ENCODE data around the gene ARVCF. TPM values are rescaled to one million over a fixed set of nuclear protein-coding genes. Genes with fewer than 3 reads are reported as not detected.

Gene ARVCF
- total and polyA plus RNA-seq, 9 of the 15 experiments (the other 6 are each of a cell fraction or from before 2014, with no cell fraction given): 0.03 to 97.4 (median 15.6) TPM

DNA sequence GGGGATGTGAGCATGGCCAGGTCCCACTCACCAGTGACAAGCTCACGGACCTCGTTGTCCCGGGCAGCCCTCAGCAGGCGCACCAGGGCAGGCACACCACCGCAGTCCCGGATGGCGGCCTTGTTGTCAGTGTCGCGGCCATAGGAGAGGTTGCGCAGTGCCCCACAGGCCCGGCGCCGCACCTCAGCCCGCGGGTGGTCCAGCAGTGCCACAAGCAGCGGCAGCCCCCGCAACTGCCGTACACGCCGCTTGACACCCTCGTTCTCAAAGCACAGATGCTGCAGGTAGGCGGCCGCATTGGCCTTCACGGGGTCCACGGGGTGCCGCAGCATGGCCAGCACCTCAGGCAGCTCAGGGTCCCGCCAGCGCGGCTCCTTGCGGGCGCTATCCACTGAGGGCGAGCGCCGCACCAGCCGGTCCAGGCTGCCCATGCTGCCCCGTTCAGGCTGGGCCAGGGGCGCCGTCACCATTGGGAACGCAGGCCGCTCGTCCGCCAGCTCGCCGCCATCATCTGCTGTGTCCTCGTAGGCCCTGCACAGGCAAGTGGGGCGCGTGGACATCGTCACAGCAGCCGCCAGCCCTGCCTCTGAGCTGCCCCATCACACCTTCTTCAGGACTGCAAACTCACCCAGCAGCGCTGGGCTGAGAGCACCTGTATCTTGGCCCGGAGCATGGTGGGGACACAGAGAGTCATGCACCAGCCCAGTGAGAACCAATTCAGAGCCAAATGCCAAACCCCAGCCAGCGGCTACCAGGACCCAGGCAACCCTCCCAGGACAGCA, 36.7 kb downstream of the ARVCF start (continued):
- TF ChIP-seq, protein P1, sequence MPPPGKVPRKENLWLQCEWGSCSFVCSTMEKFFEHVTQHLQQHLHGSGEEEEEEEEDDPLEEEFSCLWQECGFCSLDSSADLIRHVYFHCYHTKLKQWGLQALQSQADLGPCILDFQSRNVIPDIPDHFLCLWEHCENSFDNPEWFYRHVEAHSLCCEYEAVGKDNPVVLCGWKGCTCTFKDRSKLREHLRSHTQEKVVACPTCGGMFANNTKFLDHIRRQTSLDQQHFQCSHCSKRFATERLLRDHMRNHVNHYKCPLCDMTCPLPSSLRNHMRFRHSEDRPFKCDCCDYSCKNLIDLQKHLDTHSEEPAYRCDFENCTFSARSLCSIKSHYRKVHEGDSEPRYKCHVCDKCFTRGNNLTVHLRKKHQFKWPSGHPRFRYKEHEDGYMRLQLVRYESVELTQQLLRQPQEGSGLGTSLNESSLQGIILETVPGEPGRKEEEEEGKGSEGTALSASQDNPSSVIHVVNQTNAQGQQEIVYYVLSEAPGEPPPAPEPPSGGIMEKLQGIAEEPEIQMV (tag; conservative IDR thresholded peaks at IDR 0.05; ENCODE audit: low read depth): no peak
- TF ChIP-seq CBX2 (IDR thresholded peaks at IDR 0.05; ENCODE audit: insufficient read depth, low read length, poor library complexity, severe bottlenecking) (no peak), PTBP1 (IDR thresholded peaks at IDR 0.05; ENCODE audit: low read depth, low read length) (no peak), ZKSCAN1 (IDR thresholded peaks at IDR 0.05; ENCODE audit: low read depth, low read length) (no peak), RBFOX2 (IDR thresholded peaks at IDR 0.05; ENCODE audit: low read depth, low read length) (peak; percentile 33), SMAD1 (IDR thresholded peaks at IDR 0.05; ENCODE audit: low read depth, low read length, partially characterized antibody) (no peak), MAZ (CRISPR knock-in tag; conservative IDR thresholded peaks at IDR 0.05 in 1 of 2, IDR thresholded peaks at IDR 0.05 in 1 of 2) (0 out of 4 replicates have a peak, but pooled peaks of 1 of the 2 experiments have one; percentile 13), TBP (optimal IDR thresholded peaks at IDR 0.05; ENCODE audit: low read depth, low read length) (peak; percentile 17), PHB (CRISPR knock-in tag; IDR thresholded peaks at IDR 0.05) (0 out of 2 replicates have a peak, but pooled peaks have one; percentile 16), ZFX (CRISPR knock-in tag; IDR thresholded peaks at IDR 0.05) (no peak), MYC (IDR thresholded peaks at IDR 0.05; ENCODE audit: low read depth, low read length) (no peak), MYC (CRISPR knock-in tag; IDR thresholded peaks at IDR 0.05; ENCODE audit: borderline replicate concordance, low read depth) (peak; percentile 51; the same call in 1 of the 2 replicates)
- TF ChIP-seq, protein P2, sequence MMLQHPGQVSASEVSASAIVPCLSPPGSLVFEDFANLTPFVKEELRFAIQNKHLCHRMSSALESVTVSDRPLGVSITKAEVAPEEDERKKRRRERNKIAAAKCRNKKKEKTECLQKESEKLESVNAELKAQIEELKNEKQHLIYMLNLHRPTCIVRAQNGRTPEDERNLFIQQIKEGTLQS (IDR thresholded peaks at IDR 0.05): 0 out of 2 replicates have a peak, but pooled peaks have one; percentile 18
- TF ChIP-seq, protein P2 (CRISPR knock-in tag; conservative IDR thresholded peaks at IDR 0.05): no peak

Measured in K562 (cell line).